HG02623 (cell line): ENCODE results near the gene FGFR1OP2.
A peak's percentile ranks its signal among the peaks of the same experiment; 100 is the strongest.
"Not testable (repeated sequence)": the region's sequence is repeated elsewhere in the genome, so short reads cannot be mapped to it uniquely, and the experiment has no call there.

Experiments used
- ATAC-seq: cut with Tn5 transposase; IDR thresholded peaks from one replicate; pipeline ENCODE4 v1.9.1; 2021; ENCODE audit warnings: moderate library complexity; ENCODE audit not compliant: unreplicated experiment

Gene FGFR1OP2

DNA sequence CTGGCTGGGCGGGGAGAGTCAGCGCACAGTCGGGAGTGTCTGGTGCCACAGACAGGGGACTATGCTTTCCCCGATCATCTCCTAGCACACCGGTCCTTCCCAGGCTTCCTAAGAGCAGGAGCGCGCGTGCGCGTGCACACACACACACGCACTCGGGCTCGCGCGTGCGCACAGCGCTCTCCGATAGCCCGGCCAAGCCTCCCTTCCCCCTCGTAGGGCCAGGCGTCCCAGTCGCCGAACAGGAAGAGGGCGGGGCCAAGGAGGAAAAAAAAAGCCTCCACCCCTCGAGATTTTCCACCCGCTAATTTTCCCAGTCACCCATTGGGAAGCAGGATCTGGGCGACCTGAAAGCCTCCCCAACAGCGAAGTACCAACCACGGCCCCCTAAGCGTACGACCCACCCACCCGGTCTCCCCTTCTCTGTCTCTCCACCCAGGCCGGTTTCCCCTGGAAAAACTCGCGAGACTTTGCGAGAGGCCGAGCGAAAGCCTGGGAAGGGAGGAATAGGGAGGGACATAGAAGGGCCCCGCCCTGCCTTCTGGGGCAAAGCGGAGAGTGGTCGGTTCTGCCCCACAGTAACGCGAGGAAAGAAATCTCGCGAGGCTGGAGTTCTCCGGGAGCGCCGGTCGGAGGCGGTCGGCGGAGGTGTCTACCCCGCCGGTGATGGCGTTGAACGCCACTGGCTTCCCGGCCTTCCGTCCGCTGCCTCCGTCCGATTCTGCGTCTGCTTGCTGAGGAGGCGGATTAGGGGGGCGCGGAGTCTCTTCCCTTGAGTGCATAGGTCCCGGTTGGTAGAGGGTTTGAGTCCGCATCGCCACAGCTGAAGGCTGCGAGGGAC lies at the start of gene FGFR1OP2, which contains the start of gene INTS13:
FGFR1OP2 (plus strand) TSS at position 608 of the 838 bp plus-strand sequence. CDS start 15,689 bp downstream, outside the sequence.
INTS13 (minus strand) TSS at position 119 of the 838 bp plus-strand sequence. CDS start 1,178 bp downstream, outside the sequence.
- peak; percentile 71 for ATAC-seq

- no peak for ATAC-seq
Observed at GRCh38 chr12:26890784-26891183, 47.5 kb upstream of the FGFR1OP2 start.

GRCh38 chr12:26891704-26892103 lies 46.6 kb upstream of the FGFR1OP2 start:
- ATAC-seq = no peak

GRCh38 chr12:26895672-26896071 lies 42.6 kb upstream of the FGFR1OP2 start:
- no peak for ATAC-seq

GRCh38 chr12:26896913-26897312 lies 41.4 kb upstream of the FGFR1OP2 start:
- no peak for ATAC-seq

- ATAC-seq = not testable (repeated sequence)
Observed at GRCh38 chr12:26903396-26903795, 34.9 kb upstream of the FGFR1OP2 start.

GRCh38 chr12:26906024-26906423 lies 32.2 kb upstream of the FGFR1OP2 start:
- no peak for ATAC-seq

DNA sequence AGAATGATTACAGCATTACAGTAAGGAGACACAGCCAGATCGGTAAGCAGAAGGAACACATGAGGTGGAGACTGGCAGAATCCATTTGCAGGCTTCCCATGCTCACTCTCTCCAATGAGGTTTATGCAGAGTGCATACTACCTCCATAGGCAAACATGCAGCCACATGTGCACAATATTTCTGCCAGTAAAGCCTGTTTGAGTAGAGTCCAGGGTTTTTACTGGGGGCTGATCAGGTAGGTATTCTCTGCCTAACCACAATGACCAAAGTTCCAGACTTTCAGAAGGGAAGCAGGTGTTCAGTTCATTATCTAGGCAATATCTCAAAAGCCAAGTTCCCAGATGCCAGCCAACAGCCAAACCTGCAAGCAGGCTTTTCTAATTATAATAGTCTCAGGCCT lies 31.6 kb upstream of the FGFR1OP2 start:
- no peak for ATAC-seq

- no peak for ATAC-seq
Observed at GRCh38 chr12:26918321-26919215, 19.7 kb upstream of the FGFR1OP2 start.

DNA sequence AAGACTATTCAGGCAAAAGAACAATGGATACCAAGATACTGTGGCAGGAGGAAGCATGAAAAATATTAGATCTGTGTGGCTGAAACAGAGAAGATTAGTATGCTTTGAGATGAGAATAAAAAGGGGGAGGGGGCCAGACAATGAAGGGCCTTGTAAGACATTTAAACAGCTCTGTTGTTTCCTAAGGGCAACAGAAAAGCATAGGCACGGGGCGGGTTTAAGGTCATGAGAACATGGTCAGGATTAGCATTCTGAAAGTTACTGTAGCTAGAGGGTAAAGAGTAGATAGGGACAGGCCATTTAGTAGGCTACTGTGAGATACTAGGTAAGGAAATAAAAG lies 19.1 kb upstream of the FGFR1OP2 start:
- no peak for ATAC-seq

DNA sequence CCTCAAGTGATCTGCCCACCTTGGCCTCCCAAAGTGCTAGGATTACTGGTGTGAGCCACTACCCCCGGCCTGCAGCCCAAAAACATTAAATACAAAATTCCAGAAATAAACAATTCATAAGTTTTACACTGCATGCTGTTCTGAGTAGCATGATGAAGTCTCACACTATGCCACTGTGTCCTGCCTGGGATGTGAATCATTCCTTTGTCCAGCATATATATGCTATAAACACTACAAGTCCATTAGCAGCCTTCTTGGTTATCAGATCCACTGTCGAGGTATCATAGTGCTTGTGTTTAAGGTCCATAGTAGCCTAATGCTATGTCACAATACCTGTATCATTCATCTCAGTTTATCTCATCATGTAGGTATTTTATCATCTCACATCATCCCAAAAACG lies 16.4 kb upstream of the FGFR1OP2 start:
- no peak for ATAC-seq

DNA sequence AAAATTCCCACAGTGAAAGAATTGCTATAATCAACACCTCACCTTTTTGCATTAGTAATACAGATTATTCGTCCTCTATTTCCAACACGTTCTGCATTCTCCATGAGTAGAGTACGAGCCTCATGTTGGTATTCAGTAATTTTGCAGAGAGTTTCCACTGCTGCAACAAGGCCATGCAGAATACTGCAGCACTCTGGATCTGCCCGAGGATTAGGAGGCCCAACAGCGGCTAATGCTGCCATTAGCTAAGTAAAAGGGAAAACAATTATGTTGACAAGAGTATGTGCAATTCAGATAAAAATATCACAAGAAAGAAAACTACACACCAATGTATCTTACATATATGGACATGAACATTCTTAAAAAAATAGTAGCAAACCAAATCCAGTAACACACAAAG lies 9.6 kb upstream of the FGFR1OP2 start:
- no peak for ATAC-seq

DNA sequence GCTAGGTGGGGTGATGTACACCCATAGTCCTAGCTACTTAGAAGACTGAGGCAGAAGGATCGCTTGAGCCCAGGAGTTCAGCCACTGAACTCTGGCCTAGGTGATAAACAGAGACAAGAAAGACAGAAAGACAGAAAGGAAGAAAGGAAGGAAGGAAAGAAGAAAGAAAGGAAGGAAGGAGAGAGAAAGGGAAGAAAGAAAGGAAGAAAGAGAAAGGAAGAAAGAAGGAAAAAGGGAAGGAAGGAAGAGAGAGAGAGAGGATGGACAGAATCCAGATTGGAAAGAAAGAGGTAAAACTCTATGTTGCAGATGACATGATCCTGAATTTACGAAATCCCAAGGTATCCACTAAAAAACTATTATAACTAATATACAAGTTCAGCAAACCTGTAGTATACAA lies 8.7 kb upstream of the FGFR1OP2 start:
- ATAC-seq = no peak

DNA sequence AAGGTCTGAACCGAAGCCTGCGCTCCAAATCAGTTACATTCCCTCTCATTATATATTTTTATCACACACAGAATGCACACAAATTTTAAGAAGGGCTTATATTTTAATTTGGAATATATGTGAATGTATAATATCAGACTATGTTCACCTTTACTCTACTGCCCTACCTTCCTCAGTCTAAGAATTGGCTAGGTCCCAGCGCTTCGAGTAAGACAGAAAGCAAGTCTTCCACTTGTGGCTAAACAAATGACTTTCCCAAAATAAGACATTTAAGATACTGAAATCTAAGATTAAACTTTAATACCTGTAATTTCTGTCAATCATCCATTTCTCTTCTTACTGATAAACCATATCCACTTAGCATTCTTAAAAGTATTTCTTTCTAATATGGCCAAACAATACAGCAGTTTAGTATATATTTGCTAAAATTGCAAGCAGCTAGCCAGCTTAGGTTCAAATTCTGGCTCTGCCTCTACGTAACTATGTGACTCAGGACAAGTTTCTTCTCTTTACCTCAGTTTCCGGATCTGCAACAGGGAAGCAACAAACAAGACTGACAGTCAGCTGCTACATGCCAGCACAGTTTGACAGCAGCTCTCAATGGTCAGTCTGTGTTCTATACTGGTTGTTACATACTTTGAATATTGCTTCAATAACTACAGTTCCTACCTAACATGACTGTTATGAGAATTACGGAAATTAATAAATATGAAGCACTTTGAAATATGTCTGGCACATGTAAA lies 2.5 kb upstream of the FGFR1OP2 start:
- no peak for ATAC-seq

DNA sequence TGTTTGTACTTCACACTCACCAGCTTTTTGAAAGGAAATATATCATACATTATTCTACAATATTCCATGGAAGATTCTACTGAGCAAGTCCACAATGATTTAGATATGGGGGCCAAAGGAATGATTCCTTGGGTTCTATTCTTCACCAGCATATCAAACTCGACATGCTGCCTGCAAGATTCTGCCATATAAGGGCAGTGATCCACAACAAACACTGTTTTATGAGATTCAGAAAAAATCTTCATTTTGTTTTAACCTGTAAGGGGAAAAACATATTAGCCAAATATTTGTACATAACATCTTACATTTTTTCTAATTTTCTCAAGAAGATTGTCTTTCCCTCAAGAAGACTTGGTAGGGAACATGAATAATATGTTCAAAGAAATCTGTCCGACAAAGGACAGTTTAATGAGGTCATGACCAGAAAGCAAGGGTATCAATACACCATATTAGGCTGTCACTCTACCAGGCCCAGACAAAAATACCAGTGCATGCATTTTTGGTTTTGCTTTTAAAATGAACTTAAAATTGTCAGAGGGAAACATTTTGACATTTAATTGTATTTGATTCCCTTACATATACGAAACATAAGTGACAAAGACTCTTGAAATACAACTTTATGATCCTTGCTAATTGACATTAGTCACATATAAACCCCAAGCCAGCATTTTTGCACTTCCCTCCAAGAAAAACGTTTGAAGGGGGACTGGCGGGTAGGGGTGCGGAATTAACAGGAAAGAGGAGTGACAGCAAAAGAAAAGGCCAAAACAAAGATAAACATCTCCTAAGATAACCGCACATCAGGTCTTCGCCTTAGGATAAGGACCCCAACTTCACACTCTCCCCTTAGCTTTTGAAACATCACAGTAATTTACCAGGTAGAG lies 1.5 kb upstream of the FGFR1OP2 start:
- ATAC-seq = no peak

GRCh38 chr12:26937443-26937862 lies 817 bp upstream of the FGFR1OP2 start:
- no peak for ATAC-seq

GRCh38 chr12:26938701-26939062 lies 412 bp downstream of the FGFR1OP2 start:
- ATAC-seq = peak; percentile 2

DNA sequence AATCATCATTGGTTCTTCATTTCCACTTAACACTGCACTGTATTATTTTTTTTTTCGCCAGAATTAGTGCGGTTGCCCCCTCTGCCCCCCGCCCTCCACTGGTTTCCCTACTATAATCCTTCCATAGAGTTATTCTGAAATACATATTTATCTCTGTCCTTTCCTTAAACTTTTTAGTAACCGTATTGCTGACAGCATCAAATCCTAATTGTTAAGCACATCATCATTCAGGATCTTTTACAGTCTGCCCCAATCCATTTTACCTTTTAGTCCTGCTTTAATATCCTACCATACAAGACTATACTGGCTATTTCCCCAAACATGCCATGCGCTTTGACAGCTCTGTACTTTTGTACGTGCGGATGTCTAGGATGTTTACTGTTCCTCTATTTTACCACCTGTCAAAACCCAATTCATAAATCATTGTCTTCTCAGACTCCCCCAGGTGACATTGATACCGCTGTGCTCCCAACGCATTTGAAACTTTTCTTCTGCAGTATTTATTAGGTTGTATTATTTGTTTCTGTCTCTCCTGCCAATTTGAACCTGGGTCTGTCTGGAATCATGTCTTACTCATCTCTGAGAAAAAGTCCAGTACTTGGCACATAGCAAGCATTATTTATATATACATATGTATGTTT lies 1.0 kb downstream of the FGFR1OP2 start:
- no peak for ATAC-seq

DNA sequence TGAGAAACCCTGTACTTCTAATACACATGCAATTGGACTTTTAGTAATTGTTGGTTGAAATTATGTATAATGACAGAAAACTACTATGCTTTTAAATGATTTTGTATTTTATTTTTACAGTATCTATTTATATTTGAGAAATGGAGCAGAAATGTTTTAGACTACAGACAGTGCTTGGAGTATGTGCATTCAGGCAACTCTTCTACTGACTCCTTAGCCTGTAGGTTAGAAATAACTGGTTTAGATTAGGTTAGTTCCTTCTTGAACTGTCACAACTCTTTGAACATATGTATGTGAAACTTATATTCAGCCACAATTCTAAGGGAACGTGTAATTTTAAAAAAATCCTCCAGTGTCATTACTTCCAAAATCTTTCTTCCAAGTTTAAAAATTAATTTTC lies 1.7 kb downstream of the FGFR1OP2 start:
- no peak for ATAC-seq
